Measurements from ENCODE around the gene PCDHB7.
"Not testable (repeated sequence)": the region's sequence is repeated elsewhere in the genome, so short reads cannot be mapped to it uniquely, and the experiment has no call there.

Gene PCDHB7

DNA sequence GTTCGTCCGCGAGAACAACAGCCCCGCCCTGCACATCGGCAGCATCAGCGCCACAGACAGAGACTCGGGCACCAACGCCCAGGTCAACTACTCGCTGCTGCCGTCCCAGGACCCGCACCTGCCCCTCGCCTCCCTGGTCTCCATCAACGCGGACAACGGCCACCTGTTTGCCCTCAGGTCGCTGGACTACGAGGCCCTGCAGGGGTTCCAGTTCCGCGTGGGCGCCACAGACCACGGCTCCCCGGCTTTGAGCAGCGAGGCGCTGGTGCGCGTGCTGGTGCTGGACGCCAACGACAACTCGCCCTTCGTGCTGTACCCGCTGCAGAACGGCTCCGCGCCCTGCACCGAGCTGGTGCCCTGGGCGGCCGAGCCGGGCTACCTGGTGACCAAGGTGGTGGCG, 37.8 kb downstream of the PCDHB7 start:
- H3K9me3 ChIP-seq (ENCODE audit: insufficient read depth, low read depth, low read length) = peaks cover 30% of the 10 kb centered on the region; the same call in 1 of the 2 replicates
- not testable (repeated sequence) for H3K4me3 ChIP-seq (ENCODE audit: low read length); H3K9ac ChIP-seq (ENCODE audit: low read depth, low read length); H3K27ac ChIP-seq (ENCODE audit: low read length); H3K27me3 ChIP-seq (ENCODE audit: insufficient read depth, low read length); H3K4me1 ChIP-seq (ENCODE audit: insufficient read depth, low read length); H3K36me3 ChIP-seq (ENCODE audit: insufficient read depth, low read depth, low read length)

DNA sequence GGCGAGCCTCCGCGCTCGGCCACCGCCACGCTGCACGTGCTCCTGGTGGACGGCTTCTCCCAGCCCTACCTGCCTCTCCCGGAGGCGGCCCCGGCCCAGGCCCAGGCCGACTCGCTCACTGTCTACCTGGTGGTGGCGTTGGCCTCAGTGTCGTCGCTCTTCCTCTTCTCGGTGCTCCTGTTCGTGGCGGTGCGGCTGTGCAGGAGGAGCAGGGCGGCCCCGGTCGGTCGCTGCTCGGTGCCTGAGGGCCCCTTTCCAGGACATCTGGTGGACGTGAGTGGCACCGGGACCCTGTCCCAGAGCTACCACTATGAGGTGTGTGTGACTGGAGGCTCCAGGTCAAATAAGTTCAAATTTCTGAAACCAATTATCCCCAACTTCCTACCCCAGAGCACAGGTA, 38.4 kb downstream of the PCDHB7 start:
- H3K27ac ChIP-seq (ENCODE audit: low read length); H3K9ac ChIP-seq (ENCODE audit: low read depth, low read length); H3K27me3 ChIP-seq (ENCODE audit: insufficient read depth, low read length); H3K4me3 ChIP-seq (ENCODE audit: low read length); H3K4me1 ChIP-seq (ENCODE audit: insufficient read depth, low read length); H3K36me3 ChIP-seq (ENCODE audit: insufficient read depth, low read depth, low read length): not testable (repeated sequence)
- H3K9me3 ChIP-seq (ENCODE audit: insufficient read depth, low read depth, low read length) = peaks cover 30% of the 10 kb centered on the region; the same call in 1 of the 2 replicates

DNA sequence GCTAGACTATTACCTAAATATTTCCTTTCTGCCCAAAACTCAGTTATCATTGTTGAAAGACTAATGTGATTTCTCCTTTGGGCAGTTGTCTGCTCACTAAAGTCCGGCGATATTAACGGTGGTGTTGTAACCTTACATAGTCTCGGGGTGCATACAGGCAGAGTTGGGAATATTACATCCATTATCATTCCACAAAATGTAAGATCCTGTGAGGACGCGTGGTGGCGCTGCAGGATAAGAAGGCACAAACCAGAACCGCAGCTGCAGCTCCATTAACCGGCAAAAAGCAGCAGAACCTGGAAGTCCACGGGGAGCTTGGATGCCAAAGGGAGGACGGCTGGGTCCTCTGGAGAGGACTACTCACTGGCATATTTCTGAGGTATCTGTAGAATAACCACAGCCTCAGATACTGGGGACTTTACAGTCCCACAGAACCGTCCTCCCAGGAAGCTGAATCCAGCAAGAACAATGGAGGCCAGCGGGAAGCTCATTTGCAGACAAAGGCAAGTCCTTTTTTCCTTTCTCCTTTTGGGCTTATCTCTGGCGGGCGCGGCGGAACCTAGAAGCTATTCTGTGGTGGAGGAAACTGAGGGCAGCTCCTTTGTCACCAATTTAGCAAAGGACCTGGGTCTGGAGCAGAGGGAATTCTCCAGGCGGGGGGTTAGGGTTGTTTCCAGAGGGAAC, 41.4 kb downstream of the PCDHB7 start, which contains the start of gene PCDHB13:
PCDHB13 (plus strand) TSS at position 264 of the 684 bp plus-strand sequence; CDS start at position 469, 205 bp downstream.
- H3K4me3 ChIP-seq (ENCODE audit: low read length); H3K4me1 ChIP-seq (ENCODE audit: insufficient read depth, low read length): not testable (repeated sequence)
- peaks cover 27% of the 10 kb centered on the region; the same call in 1 of the 2 replicates for H3K9me3 ChIP-seq (ENCODE audit: insufficient read depth, low read depth, low read length)

DNA sequence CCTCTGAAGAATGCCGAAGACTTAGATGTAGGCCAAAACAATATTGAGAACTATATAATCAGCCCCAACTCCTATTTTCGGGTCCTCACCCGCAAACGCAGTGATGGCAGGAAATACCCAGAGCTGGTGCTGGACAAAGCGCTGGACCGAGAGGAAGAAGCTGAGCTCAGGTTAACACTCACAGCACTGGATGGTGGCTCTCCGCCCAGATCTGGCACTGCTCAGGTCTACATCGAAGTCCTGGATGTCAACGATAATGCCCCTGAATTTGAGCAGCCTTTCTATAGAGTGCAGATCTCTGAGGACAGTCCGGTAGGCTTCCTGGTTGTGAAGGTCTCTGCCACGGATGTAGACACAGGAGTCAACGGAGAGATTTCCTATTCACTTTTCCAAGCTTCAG, 42.1 kb downstream of the PCDHB7 start:
- H3K9me3 ChIP-seq (ENCODE audit: insufficient read depth, low read depth, low read length) = peaks cover 24% of the 10 kb centered on the region; the same call in 1 of the 2 replicates
- H3K9ac ChIP-seq (ENCODE audit: low read depth, low read length); H3K4me1 ChIP-seq (ENCODE audit: insufficient read depth, low read length); H3K4me3 ChIP-seq (ENCODE audit: low read length); H3K36me3 ChIP-seq (ENCODE audit: insufficient read depth, low read depth, low read length); H3K27ac ChIP-seq (ENCODE audit: low read length); H3K27me3 ChIP-seq (ENCODE audit: insufficient read depth, low read length): not testable (repeated sequence)

More for the DNA sequence above, 41.4 kb downstream of the PCDHB7 start, which contains the start of gene PCDHB13:
- not testable (repeated sequence) for H3K27ac ChIP-seq (ENCODE audit: low read length); H3K9ac ChIP-seq (ENCODE audit: low read depth, low read length); H3K27me3 ChIP-seq (ENCODE audit: insufficient read depth, low read length); H3K36me3 ChIP-seq (ENCODE audit: insufficient read depth, low read depth, low read length)

DNA sequence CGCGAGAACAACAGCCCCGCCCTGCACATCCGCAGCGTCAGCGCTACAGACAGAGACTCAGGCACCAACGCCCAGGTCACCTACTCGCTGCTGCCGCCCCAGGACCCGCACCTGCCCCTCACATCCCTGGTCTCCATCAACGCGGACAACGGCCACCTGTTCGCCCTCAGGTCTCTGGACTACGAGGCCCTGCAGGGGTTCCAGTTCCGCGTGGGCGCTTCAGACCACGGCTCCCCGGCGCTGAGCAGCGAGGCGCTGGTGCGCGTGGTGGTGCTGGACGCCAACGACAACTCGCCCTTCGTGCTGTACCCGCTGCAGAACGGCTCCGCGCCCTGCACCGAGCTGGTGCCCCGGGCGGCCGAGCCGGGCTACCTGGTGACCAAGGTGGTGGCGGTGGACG, 43.1 kb downstream of the PCDHB7 start:
- H3K4me3 ChIP-seq (ENCODE audit: low read length); H3K9ac ChIP-seq (ENCODE audit: low read depth, low read length); H3K27me3 ChIP-seq (ENCODE audit: insufficient read depth, low read length); H3K27ac ChIP-seq (ENCODE audit: low read length); H3K36me3 ChIP-seq (ENCODE audit: insufficient read depth, low read depth, low read length); H3K4me1 ChIP-seq (ENCODE audit: insufficient read depth, low read length): not testable (repeated sequence)
- peaks cover 18% of the 10 kb centered on the region; the same call in 1 of the 2 replicates for H3K9me3 ChIP-seq (ENCODE audit: insufficient read depth, low read depth, low read length)

DNA sequence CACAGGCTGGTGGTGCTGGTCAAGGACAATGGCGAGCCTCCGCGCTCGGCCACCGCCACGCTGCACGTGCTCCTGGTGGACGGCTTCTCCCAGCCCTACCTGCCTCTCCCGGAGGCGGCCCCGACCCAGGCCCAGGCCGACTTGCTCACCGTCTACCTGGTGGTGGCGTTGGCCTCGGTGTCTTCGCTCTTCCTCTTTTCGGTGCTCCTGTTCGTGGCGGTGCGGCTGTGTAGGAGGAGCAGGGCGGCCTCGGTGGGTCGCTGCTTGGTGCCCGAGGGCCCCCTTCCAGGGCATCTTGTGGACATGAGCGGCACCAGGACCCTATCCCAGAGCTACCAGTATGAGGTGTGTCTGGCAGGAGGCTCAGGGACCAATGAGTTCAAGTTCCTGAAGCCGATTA, 43.6 kb downstream of the PCDHB7 start:
- H3K4me3 ChIP-seq (ENCODE audit: low read length); H3K27me3 ChIP-seq (ENCODE audit: insufficient read depth, low read length): not testable (repeated sequence)

DNA sequence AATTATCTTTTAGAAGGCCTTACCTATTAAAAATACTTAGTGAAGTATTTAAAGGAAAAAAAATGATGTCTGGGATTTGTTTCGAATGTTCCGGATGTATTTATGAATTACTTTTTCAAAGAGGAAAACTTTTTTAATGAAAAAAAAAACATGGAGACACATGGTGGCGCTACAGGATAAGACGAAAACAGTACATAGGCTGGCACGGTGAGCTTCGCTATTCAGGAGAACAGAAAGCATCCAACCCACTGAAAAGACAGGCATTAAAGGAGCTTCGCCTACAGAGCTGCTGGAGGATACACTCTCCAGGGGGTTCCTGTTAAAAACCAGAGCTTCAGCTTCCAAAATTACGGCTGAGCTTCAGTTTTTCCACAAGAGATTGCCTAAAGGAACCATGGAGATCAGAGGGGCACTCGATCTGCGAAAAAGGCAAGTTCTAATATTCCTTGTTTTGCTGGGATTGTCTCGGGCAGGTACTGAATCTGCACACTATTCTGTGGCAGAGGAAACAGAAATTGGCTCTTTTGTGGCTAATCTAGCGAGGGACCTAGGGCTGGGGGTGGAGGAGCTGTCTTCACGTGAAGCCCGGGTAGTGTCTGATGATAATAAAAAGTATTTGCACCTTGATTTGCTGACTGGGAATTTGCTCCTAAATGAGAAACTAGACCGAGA, 50.8 kb downstream of the PCDHB7 start, which contains the start of gene PCDHB14:
PCDHB14 (plus strand) TSS at position 232 of the 672 bp plus-strand sequence; CDS start at position 395, 163 bp downstream.
- Histone ChIP-seq H3K36me3 (ENCODE audit: insufficient read depth, low read depth, low read length) (no peaks in the 10 kb centered on the region), H3K9me3 (ENCODE audit: insufficient read depth, low read depth, low read length) (peaks cover 26% of the 10 kb centered on the region; the same call in 1 of the 2 replicates), H3K27ac (ENCODE audit: low read length) (no peak within 1 kb of the TSS), H3K9ac (ENCODE audit: low read depth, low read length) (peak within 1 kb of the TSS; percentile 60; the same call in 1 of the 2 replicates), H3K27me3 (ENCODE audit: insufficient read depth, low read length) (no peaks in the 10 kb centered on the region), H3K4me1 (ENCODE audit: insufficient read depth, low read length) (no peaks in the 10 kb centered on the region; the same call in 1 of the 2 replicates), H3K4me3 (ENCODE audit: low read length) (peak within 1 kb of the TSS; percentile 52; the same call in 1 of the 2 replicates)

More for the DNA sequence above, 43.6 kb downstream of the PCDHB7 start:
- H3K4me1 ChIP-seq (ENCODE audit: insufficient read depth, low read length); H3K27ac ChIP-seq (ENCODE audit: low read length); H3K9ac ChIP-seq (ENCODE audit: low read depth, low read length); H3K36me3 ChIP-seq (ENCODE audit: insufficient read depth, low read depth, low read length): not testable (repeated sequence)
- peaks cover 18% of the 10 kb centered on the region; the same call in 1 of the 2 replicates for H3K9me3 ChIP-seq (ENCODE audit: insufficient read depth, low read depth, low read length)

DNA sequence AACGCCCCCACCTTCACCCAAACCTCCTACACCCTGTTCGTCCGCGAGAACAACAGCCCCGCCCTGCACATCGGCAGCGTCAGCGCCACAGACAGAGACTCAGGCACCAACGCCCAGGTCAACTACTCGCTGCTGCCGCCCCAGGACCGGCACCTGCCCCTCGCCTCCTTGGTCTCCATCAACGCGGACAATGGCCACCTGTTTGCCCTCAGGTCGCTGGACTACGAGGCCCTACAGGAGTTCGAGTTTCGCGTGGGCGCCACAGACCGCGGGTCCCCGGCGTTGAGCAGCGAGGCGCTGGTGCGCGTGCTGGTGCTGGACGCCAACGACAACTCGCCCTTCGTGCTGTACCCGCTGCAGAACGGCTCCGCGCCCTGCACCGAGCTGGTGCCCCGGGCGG, 52.4 kb downstream of the PCDHB7 start:
- not testable (repeated sequence) for H3K9ac ChIP-seq (ENCODE audit: low read depth, low read length); H3K27me3 ChIP-seq (ENCODE audit: insufficient read depth, low read length); H3K4me1 ChIP-seq (ENCODE audit: insufficient read depth, low read length); H3K27ac ChIP-seq (ENCODE audit: low read length); H3K36me3 ChIP-seq (ENCODE audit: insufficient read depth, low read depth, low read length); H3K4me3 ChIP-seq (ENCODE audit: low read length)
- H3K9me3 ChIP-seq (ENCODE audit: insufficient read depth, low read depth, low read length) = peaks cover 31% of the 10 kb centered on the region; the same call in 1 of the 2 replicates

DNA sequence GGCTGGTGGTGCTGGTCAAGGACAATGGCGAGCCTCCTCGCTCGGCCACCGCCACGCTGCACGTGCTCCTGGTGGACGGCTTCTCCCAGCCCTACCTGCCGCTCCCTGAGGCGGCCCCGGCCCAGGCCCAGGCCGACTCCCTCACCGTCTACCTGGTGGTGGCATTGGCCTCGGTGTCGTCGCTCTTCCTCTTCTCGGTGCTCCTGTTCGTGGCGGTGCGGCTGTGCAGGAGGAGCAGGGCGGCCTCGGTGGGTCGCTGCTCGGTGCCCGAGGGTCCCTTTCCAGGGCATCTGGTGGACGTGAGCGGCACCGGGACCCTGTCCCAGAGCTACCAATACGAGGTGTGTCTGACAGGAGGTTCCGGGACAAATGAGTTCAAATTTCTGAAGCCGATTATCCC, 53.0 kb downstream of the PCDHB7 start:
- H3K9me3 ChIP-seq (ENCODE audit: insufficient read depth, low read depth, low read length) = peaks cover 31% of the 10 kb centered on the region; the same call in 1 of the 2 replicates
- H3K27ac ChIP-seq (ENCODE audit: low read length); H3K4me3 ChIP-seq (ENCODE audit: low read length); H3K4me1 ChIP-seq (ENCODE audit: insufficient read depth, low read length); H3K27me3 ChIP-seq (ENCODE audit: insufficient read depth, low read length); H3K36me3 ChIP-seq (ENCODE audit: insufficient read depth, low read depth, low read length); H3K9ac ChIP-seq (ENCODE audit: low read depth, low read length): not testable (repeated sequence)
